K562 (cell line): ENCODE data around the gene CSRNP3. TPM values are rescaled to one million over a fixed set of nuclear protein-coding genes. Genes with fewer than 3 reads are reported as not detected.

Experiments used
- SMARCA5 ChIP-seq: fragments of 450-650 bp; IDR thresholded peaks from 2 replicates; pipeline ENCODE4 v1.6.1; 2016
- polyA plus RNA-seq, 8 experiments: library from polyadenylated mRNA; depleted of rRNA in 4 of 8; stranded (reverse) in 5 of 8; unstranded in 3 of 8; fragments of >200 nt; fragmentation: Nextera tagmentation in 2 of 8; fragmentation: Illumina TruSeq in 1 of 8; extraction: Ambion mirVana in 2 of 8; extraction: Trizol in 1 of 8; gene quantifications; 2 replicates each; pipeline versions ENCODE4 v1.2.1 to v1.2.3, GENCODE V29; 2011 to 2014; ENCODE audit warnings: inconsistent platforms in 1 of 8, missing spikeins in 1 of 8
- total RNA-seq, 7 experiments: library from RNA; depleted of rRNA in 6 of 7; stranded (reverse); fragments of >200 nt in 6 of 7; fragmentation: Illumina TruSeq in 2 of 7; extraction: Trizol in 2 of 7; gene quantifications; 2 replicates each; pipeline versions ENCODE4 v1.2.1 to v1.2.3, GENCODE V29; 2011 to 2021; ENCODE audit warnings: low replicate concordance in 1 of 7
- TF ChIP-seq, protein P1 (sequence below), 2 experiments: fragments of 450-650 bp in 1 of 2; sonication (generic) in 1 of 2; formaldehyde crosslinking in 1 of 2; IDR thresholded peaks; 2 replicates each; pipeline versions ENCODE4 v1.7.1 to v1.9.0; 2016 to 2022; ENCODE audit warnings: inconsistent platforms in 1 of 2, mild to moderate bottlenecking in 1 of 2, missing genetic modification reagents in 1 of 2
- TF ChIP-seq, protein P2 (sequence below): fragments of 250-450 bp; sonication (Bioruptor Pico); IDR thresholded peaks from 2 replicates; pipeline ENCODE4 v1.8.0; 2021; ENCODE audit warnings: moderate library complexity, mild to moderate bottlenecking, inconsistent platforms

Gene CSRNP3
- total and polyA plus RNA-seq, 9 of the 15 experiments (the other 6 are each of a cell fraction or from before 2014, with no cell fraction given): not detected

DNA sequence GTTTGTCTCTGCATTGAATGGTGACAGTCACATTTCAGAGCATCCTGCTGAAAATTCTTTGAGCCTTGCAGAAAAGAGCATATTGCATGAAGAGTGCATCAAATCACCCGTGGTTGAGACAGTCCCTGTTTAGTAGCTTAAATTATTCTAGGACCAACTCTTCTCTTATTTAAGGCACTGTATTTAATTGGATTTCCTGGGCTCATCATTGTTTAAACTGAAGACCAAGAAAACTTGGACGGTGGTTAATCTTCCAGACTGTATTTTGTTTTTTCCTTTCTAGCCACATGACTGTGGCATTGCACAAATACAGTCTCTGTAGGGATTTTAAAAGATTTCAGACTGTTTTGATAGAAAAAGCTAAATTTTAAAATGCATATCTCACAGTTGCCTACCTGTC, 210.1 kb downstream of the CSRNP3 start (continued):
- TF ChIP-seq, protein P1, sequence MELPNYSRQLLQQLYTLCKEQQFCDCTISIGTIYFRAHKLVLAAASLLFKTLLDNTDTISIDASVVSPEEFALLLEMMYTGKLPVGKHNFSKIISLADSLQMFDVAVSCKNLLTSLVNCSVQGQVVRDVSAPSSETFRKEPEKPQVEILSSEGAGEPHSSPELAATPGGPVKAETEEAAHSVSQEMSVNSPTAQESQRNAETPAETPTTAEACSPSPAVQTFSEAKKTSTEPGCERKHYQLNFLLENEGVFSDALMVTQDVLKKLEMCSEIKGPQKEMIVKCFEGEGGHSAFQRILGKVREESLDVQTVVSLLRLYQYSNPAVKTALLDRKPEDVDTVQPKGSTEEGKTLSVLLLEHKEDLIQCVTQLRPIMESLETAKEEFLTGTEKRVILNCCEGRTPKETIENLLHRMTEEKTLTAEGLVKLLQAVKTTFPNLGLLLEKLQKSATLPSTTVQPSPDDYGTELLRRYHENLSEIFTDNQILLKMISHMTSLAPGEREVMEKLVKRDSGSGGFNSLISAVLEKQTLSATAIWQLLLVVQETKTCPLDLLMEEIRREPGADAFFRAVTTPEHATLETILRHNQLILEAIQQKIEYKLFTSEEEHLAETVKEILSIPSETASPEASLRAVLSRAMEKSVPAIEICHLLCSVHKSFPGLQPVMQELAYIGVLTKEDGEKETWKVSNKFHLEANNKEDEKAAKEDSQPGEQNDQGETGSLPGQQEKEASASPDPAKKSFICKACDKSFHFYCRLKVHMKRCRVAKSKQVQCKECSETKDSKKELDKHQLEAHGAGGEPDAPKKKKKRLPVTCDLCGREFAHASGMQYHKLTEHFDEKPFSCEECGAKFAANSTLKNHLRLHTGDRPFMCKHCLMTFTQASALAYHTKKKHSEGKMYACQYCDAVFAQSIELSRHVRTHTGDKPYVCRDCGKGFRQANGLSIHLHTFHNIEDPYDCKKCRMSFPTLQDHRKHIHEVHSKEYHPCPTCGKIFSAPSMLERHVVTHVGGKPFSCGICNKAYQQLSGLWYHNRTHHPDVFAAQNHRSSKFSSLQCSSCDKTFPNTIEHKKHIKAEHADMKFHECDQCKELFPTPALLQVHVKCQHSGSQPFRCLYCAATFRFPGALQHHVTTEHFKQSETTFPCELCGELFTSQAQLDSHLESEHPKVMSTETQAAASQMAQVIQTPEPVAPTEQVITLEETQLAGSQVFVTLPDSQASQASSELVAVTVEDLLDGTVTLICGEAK (IDR thresholded peaks at IDR 0.05): no peak
- TF ChIP-seq, protein P1 (CRISPR knock-in tag; IDR thresholded peaks at IDR 0.05): no peak
- TF ChIP-seq, protein P2, sequence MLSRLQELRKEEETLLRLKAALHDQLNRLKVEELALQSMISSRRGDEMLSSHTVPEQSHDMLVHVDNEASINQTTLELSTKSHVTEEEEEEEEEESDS (CRISPR knock-in tag): no peak
- TF ChIP-seq SMARCA5: no peak
